B cell (primary cell): Measurements from ENCODE around the gene WDR46. TPM values are rescaled to one million over a fixed set of nuclear protein-coding genes. Genes with fewer than 3 reads are reported as not detected.

Source experiments
- ATAC-seq: fragments of 200-7000 bp; cut with Tn5 transposase; one replicate; pipeline ENCODE4 v1.10.0; 2021; ENCODE audit warnings: low read depth, mild to moderate bottlenecking, moderate number of reproducible peaks, moderate library complexity
- CTCF ChIA-PET: fragments of 350-600 bp; sonication (Branson Sonifier 250); formaldehyde crosslinking; loops from one replicate; lab custom pipeline; 2021; ENCODE audit warnings: antibody characterized with exemption, inconsistent platforms; lab: Charles Lee
- POLR2A ChIA-PET: fragments of 350-600 bp; sonication (Branson Sonifier 250); formaldehyde crosslinking; loops from one replicate; lab custom pipeline; 2021; ENCODE audit warnings: antibody characterized with exemption; lab: Charles Lee
- DNase-seq: peaks from one replicate; pipeline ENCODE4 v3.0.0; 2013
- H2AFZ ChIP-seq: 2 replicates; pipeline ENCODE4 v1.6.1; 2012; ENCODE audit warnings: mild to moderate bottlenecking, low read depth, low read length; ENCODE audit not compliant: insufficient read depth, poor library complexity, severe bottlenecking
- H3K27ac ChIP-seq, 2 donors: 1 replicate in 1 of 2; 2 replicates in 1 of 2; pipeline ENCODE4 v1.5.1; 2012 to 2013; ENCODE audit warnings: low read length in 2 of 2, mild to moderate bottlenecking in 2 of 2, moderate library complexity in 1 of 2
- H3K27me3 ChIP-seq, 4 experiments: fragments of 200-600 bp in 1 of 4; sonication (generic) in 1 of 4; replicated peaks in 1 of 4; 1 replicate in 2 of 4; 2 replicates in 2 of 4; pipeline versions ENCODE4 v1.6.1 to v1.7.0; 2013 to 2016; ENCODE audit warnings: low read length in 3 of 4, mild to moderate bottlenecking in 2 of 4, mixed read lengths in 1 of 4, moderate library complexity in 1 of 4; ENCODE audit not compliant: insufficient read depth in 4 of 4, control insufficient read depth in 3 of 4; ENCODE audit errors: control extremely low read depth in 1 of 4
- H3K36me3 ChIP-seq, 2 experiments: replicated peaks in 1 of 2; 1 replicate in 1 of 2; 2 replicates in 1 of 2; pipeline versions ENCODE4 v1.6.1 to v1.7.1; 2013; ENCODE audit warnings: low read length in 1 of 2; ENCODE audit not compliant: insufficient read depth in 2 of 2, control insufficient read depth in 1 of 2; ENCODE audit errors: control extremely low read depth in 1 of 2, extremely low read depth in 1 of 2
- H3K4me1 ChIP-seq, 2 donors: fragments of 200-600 bp in 1 of 2; sonication (generic) in 1 of 2; 1 replicate in 1 of 2; 2 replicates in 1 of 2; pipeline versions ENCODE4 v1.5.1 to v1.6.1; 2013 to 2017; ENCODE audit warnings: low read length in 2 of 2; ENCODE audit not compliant: control insufficient read depth in 2 of 2, insufficient read depth in 2 of 2
- H3K4me2 ChIP-seq: replicated peaks from 2 replicates; pipeline ENCODE3; 2012; ENCODE audit warnings: mild to moderate bottlenecking, low read depth, low read length; ENCODE audit not compliant: poor library complexity, severe bottlenecking
- H3K4me3 ChIP-seq, 5 experiments: fragments of 200-600 bp in 1 of 5; sonication (generic) in 1 of 5; 1 replicate in 3 of 5; 2 replicates in 2 of 5; pipeline versions ENCODE4 v1.5.1 to v1.7.0; 2011 to 2016; ENCODE audit warnings: low read length in 4 of 5, mild to moderate bottlenecking in 4 of 5, low read depth in 2 of 5, control low read depth in 1 of 5, moderate library complexity in 1 of 5; ENCODE audit not compliant: insufficient read depth in 1 of 5; ENCODE audit errors: control extremely low read depth in 1 of 5, extremely low read depth in 1 of 5
- H3K79me2 ChIP-seq: fragments of 200-600 bp; sonication (generic); one replicate; pipeline ENCODE4 v1.6.0; 2016; ENCODE audit warnings: low read length; ENCODE audit not compliant: control insufficient read depth, insufficient read depth
- H3K9ac ChIP-seq: fragments of 200-600 bp; sonication (generic); 2 replicates; pipeline ENCODE4 v1.6.1; 2017; ENCODE audit warnings: mild to moderate bottlenecking, low read length, moderate library complexity
- H3K9me3 ChIP-seq, 3 donors: one replicate each; pipeline versions ENCODE4 v1.6.1 to v1.7.1; 2013; ENCODE audit warnings: low read length in 2 of 3; ENCODE audit not compliant: control insufficient read depth in 2 of 3, insufficient read depth in 1 of 3; ENCODE audit errors: control extremely low read depth in 1 of 3
- H4K20me1 ChIP-seq: 2 replicates; pipeline ENCODE4 v1.6.0; 2012; ENCODE audit warnings: mild to moderate bottlenecking, low read length; ENCODE audit not compliant: insufficient read depth, control insufficient read depth, poor library complexity, severe bottlenecking
- H3K27ac Mint-ChIP-seq: one replicate; pipeline ENCODE4 v1.8.0; 2021; ENCODE audit warnings: mixed read lengths
- H3K27me3 Mint-ChIP-seq: one replicate; pipeline ENCODE4 v1.8.0; 2021; ENCODE audit warnings: mixed read lengths
- H3K4me1 Mint-ChIP-seq: one replicate; pipeline ENCODE4 v1.8.0; 2021; ENCODE audit warnings: mixed read lengths
- H3K4me3 Mint-ChIP-seq: one replicate; pipeline ENCODE4 v1.8.0; 2021; ENCODE audit warnings: mixed read lengths
- H3K9me3 Mint-ChIP-seq: one replicate; pipeline ENCODE4 v1.8.0; 2022; ENCODE audit warnings: mixed read lengths; ENCODE audit not compliant: insufficient read depth
- EZH2 ChIP-seq: IDR thresholded peaks from 2 replicates; pipeline ENCODE4 v1.6.1; 2012; ENCODE audit warnings: borderline replicate concordance, low read depth, mild to moderate bottlenecking, moderate library complexity, low read length; ENCODE audit not compliant: insufficient read depth, poor library complexity, severe bottlenecking
- WGBS: methylation state at CpG from one replicate; pipeline ENCODE4 v1.1.5; 2013; ENCODE audit warnings: missing lambda C conversion rate; ENCODE audit not compliant: insufficient coverage; 5-methylcytosine and 5-hydroxymethylcytosine counted together
- intact Hi-C: fragments of 100-400 bp; cut with micrococcal nuclease; formaldehyde crosslinking; loops from one replicate; pipeline ENCODE4 v1.10.0; 2022
- polyA plus RNA-seq: library from polyadenylated mRNA; depleted of rRNA; stranded (reverse); fragments of >200 nt; gene quantifications from 2 replicates; pipeline ENCODE4 v1.2.3, GENCODE V29; 2012
- total RNA-seq, 2 donors: library from RNA; stranded (reverse); fragments of 120-200 nt in 1 of 2; gene quantifications; 1 replicate in 1 of 2; 2 replicates in 1 of 2; pipeline versions ENCODE4 v1.2.3 to v1.2.4, GENCODE V29; 2013 to 2022
- TF ChIP-seq, protein P1 (sequence below): fragments of 200-600 bp; IDR thresholded peaks from one replicate; pipeline ENCODE4 v1.8.0; 2022; ENCODE audit warnings: antibody characterized with exemption, mild to moderate bottlenecking

WDR46 gene
- total and polyA plus RNA-seq, 2 donors (not counting 1 experiment from before 2014, with no cell fraction given): 60.1 to 77.2 TPM

DNA sequence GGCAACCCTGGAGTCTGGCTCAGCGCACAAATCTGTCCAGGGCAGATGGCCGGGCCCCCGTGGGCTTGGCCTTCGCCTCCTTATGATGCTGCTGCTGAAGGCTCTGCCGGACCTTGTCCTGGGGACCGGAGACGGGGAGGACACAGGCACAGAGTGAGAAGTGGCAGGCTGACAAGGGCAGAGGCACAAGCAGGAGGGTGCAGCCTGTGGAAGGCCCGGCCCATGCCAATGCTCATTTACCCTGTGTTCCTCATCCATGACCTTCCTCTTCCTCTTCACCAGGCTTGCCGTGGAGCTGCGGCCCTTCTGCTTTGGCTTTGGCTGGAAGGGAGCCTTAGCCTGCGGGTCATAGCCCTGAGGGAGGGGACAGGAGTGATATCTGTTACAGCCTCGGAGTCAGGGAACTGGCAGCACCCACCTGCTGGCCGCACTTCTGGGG is 9.8 kb downstream of the WDR46 start:
- TF ChIP-seq EZH2: no peak
- TF ChIP-seq, protein P1, sequence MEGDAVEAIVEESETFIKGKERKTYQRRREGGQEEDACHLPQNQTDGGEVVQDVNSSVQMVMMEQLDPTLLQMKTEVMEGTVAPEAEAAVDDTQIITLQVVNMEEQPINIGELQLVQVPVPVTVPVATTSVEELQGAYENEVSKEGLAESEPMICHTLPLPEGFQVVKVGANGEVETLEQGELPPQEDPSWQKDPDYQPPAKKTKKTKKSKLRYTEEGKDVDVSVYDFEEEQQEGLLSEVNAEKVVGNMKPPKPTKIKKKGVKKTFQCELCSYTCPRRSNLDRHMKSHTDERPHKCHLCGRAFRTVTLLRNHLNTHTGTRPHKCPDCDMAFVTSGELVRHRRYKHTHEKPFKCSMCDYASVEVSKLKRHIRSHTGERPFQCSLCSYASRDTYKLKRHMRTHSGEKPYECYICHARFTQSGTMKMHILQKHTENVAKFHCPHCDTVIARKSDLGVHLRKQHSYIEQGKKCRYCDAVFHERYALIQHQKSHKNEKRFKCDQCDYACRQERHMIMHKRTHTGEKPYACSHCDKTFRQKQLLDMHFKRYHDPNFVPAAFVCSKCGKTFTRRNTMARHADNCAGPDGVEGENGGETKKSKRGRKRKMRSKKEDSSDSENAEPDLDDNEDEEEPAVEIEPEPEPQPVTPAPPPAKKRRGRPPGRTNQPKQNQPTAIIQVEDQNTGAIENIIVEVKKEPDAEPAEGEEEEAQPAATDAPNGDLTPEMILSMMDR: no peak
- H2AFZ ChIP-seq: no peak overlapping the region
- no peaks in the 10 kb centered on the region for H3K27me3 Mint-ChIP-seq
- peaks cover 36 to 47% of the 10 kb centered on the region in 2 donors for H3K4me1 ChIP-seq
- no peaks in the 10 kb centered on the region for H3K27me3 ChIP-seq
- no peak for DNase-seq
- no peaks in the 10 kb centered on the region for H3K9me3 Mint-ChIP-seq
- H3K4me3 Mint-ChIP-seq: no peak overlapping the region
- peaks cover 25% of the 10 kb centered on the region for H3K79me2 ChIP-seq
- no peak for ATAC-seq
- CTCF ChIA-PET: interaction anchor here (1.4 to 3.9 kb wide), 4 partner anchors 10 to 66 kb away, joined by 3 to 41 read pairs (median 23); partner anchors contain the start of genes PFDN6, RGL2 and WDR46
- H3K9ac ChIP-seq: no peak overlapping the region
- H3K36me3 ChIP-seq: peaks cover 5 to 62% of the 10 kb centered on the region in 2 experiments
- WGBS: 91% methylated on average over 10 of the region's 13 CpGs
- peaks cover 50% of the 10 kb centered on the region for H3K4me1 Mint-ChIP-seq
- H3K27ac ChIP-seq: peak overlapping the region in 1 of 2 donors; percentile 26
- H4K20me1 ChIP-seq: peaks cover 50% of the 10 kb centered on the region
- no peak overlapping the region for H3K4me3 ChIP-seq
- peak overlapping the region; percentile 46 for H3K27ac Mint-ChIP-seq
- H3K9me3 ChIP-seq: no peaks in the 10 kb centered on the region
- intact Hi-C loops: no loop called here
- peak overlapping the region; percentile 12 for H3K4me2 ChIP-seq
- POLR2A ChIA-PET: interaction anchor here (0.7 to 5.1 kb wide), 2 partner anchors 10 to 345 kb away, joined by 3 to 39 read pairs; partner anchors contain the start of genes PFDN6 and WDR46

DNA sequence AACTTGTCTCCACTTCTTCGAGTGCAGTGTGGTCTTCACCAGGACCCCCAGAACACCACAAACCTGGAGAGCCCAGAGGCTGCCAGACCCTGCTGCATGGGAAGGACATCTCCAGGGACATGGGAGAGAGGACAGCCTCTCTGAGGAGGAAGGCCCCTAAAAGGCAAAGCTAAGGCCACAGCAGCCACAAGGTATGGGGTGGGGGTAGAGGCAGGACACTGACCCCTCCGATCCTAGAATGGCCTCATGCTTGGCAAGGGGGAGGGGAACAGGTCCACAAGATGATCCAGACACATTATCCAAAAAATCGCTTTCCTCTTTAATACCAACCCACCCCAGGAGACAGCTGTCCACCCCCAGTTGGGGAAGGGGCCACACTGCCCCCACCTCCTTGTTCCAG is 10.2 kb downstream of the WDR46 start:
- DNase-seq: no peak
- H3K9ac ChIP-seq: no peak overlapping the region
- H2AFZ ChIP-seq: no peak overlapping the region
- peaks cover 40 to 51% of the 10 kb centered on the region in 2 donors for H3K4me1 ChIP-seq
- peaks cover 52% of the 10 kb centered on the region for H4K20me1 ChIP-seq
- H3K4me3 ChIP-seq: no peak overlapping the region
- Mint-ChIP-seq H3K27me3 (no peaks in the 10 kb centered on the region), H3K4me3 (peak overlapping the region; percentile 92), H3K9me3 (no peaks in the 10 kb centered on the region), H3K27ac (peak overlapping the region; percentile 98), H3K4me1 (peaks cover 53% of the 10 kb centered on the region)
- WGBS: no CpG with 5 or more reads among the region's 3 CpGs
- peak overlapping the region in 1 of 2 donors; percentile 87 for H3K27ac ChIP-seq
- peaks cover 24% of the 10 kb centered on the region for H3K79me2 ChIP-seq
- H3K27me3 ChIP-seq: no peaks in the 10 kb centered on the region
- intact Hi-C loops: no loop called here
- H3K4me2 ChIP-seq: peak overlapping the region; percentile 95
- TF ChIP-seq, protein P1: no peak
- TF ChIP-seq EZH2: no peak
- H3K36me3 ChIP-seq: peaks cover 5 to 63% of the 10 kb centered on the region in 2 experiments
- H3K9me3 ChIP-seq: no peaks in the 10 kb centered on the region
- ChIA-PET POLR2A (interaction anchor here (2.4 to 5.1 kb wide), 3 partner anchors 10 to 39 kb away, joined by 10 to 39 read pairs (median 24); partner anchors contain the start of genes PFDN6, WDR46 and ZBTB22), CTCF (interaction anchor here (1.4 to 3.9 kb wide), 9 partner anchors 8 to 147 kb away, joined by 3 to 41 read pairs (median 10); partner anchors contain the start of genes PFDN6, RGL2 and WDR46)
- ATAC-seq: no peak
